ENCODE measurements around the gene ZNF512. TPM values are rescaled to one million over a fixed set of nuclear protein-coding genes. Genes with fewer than 3 reads are reported as not detected.
"Not testable (repeated sequence)": the region's sequence is repeated elsewhere in the genome, so short reads cannot be mapped to it uniquely, and the experiment has no call there.

ZNF512 gene, protein sequence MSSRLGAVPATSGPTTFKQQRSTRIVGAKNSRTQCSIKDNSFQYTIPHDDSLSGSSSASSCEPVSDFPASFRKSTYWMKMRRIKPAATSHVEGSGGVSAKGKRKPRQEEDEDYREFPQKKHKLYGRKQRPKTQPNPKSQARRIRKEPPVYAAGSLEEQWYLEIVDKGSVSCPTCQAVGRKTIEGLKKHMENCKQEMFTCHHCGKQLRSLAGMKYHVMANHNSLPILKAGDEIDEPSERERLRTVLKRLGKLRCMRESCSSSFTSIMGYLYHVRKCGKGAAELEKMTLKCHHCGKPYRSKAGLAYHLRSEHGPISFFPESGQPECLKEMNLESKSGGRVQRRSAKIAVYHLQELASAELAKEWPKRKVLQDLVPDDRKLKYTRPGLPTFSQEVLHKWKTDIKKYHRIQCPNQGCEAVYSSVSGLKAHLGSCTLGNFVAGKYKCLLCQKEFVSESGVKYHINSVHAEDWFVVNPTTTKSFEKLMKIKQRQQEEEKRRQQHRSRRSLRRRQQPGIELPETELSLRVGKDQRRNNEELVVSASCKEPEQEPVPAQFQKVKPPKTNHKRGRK
- 30.8 TPM for total RNA-seq
- long read RNA-seq, transcript ZNF512-201 (14 exons, 3,541 nt), result major isoform, 10 of 38 reads
- long read RNA-seq, transcript ZNF512-208 (13 exons, 3,543 nt), result minor isoform, 9 of 38 reads
- long read RNA-seq, partial matches to known transcripts, result 12 of 38 reads
- long read RNA-seq, other reads (novel, unspliced or antisense), result 5 of 38 reads

DNA sequence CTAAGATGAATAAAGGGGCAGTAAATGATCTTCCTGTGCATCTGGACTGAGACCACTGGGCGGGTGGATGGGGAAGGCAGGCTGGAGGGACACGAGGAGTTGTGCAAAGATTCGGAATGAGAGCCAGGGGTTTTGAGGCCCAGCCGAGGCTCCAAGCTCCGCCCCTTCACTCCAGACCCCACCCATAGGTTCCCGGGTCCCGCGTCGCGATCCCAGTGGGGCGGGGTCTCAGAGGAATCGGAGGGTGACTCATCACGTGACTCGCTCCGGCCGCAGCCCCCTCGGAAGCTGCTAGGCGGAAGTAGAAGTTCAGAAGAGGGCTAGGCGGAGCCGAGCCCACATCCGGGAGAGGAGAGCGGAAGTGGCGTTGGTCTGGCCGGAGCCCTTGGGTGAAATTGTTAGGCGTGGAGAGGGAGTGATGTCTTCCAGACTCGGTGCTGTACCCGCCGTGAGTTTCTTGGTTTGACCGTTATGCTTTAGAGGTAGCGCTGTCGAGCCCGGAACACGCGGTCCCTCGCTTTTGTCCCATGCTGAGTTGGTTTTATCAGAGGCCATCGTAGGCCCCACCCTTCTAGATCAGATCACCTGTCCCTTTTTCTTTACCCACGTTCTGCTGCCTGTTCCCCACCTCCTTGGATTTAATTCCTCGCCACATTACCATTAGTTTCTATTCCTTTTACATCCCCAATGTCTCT lies at the start of gene ZNF512:
Gene ZNF512 (plus strand): TSS at position 348 of the 695 bp plus-strand sequence. CDS start 71 bp downstream, at position 419.
- DNase-seq (peak; percentile 95), ATAC-seq (peak; percentile 98)
- peak within 1 kb of the TSS; percentile 77 for H3K27ac ChIP-seq
- H3K9me3 ChIP-seq, result no peaks in the 10 kb centered on the region
- no peaks in the 10 kb centered on the region for H3K36me3 ChIP-seq
- TF ChIP-seq CTCF (IDR thresholded peaks at IDR 0.05), result no peak
- intact Hi-C loops (cut with DNase I), result no loop called here
- no peaks in the 10 kb centered on the region for H3K27me3 ChIP-seq
- peaks cover 15% of the 10 kb centered on the region for H3K4me1 ChIP-seq
- H3K4me3 ChIP-seq, result peak within 1 kb of the TSS; percentile 81

DNA sequence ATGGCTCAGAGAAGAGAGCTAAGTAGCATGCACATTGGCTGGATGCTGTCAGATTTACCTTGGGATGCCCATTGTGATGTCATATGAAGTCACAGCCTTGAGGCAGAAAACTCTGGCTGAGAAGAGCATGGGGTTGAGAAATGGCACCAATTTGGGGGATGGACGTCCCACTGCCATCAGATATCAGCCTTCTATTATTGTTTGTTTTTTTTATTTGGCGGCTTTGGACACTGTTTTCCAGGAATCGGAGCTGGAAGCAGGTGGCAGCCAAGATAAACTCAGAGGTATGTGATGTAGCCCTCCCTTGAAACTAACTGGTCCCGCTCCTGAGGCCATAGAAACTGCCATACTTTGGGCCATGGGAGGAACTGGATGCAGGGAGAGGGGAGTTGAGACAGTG lies 45.6 kb upstream of the ZNF512 start:
- Histone ChIP-seq H3K36me3 (no peaks in the 10 kb centered on the region), H3K27me3 (no peaks in the 10 kb centered on the region), H3K4me3 (no peak overlapping the region), H3K4me1 (no peaks in the 10 kb centered on the region), H3K9me3 (no peaks in the 10 kb centered on the region), H3K27ac (no peak overlapping the region)
- TF ChIP-seq CTCF (IDR thresholded peaks at IDR 0.05), result no peak
- DNase-seq, result no peak
- intact Hi-C loops (cut with DNase I), result no loop called here
- ATAC-seq, result no peak

DNA sequence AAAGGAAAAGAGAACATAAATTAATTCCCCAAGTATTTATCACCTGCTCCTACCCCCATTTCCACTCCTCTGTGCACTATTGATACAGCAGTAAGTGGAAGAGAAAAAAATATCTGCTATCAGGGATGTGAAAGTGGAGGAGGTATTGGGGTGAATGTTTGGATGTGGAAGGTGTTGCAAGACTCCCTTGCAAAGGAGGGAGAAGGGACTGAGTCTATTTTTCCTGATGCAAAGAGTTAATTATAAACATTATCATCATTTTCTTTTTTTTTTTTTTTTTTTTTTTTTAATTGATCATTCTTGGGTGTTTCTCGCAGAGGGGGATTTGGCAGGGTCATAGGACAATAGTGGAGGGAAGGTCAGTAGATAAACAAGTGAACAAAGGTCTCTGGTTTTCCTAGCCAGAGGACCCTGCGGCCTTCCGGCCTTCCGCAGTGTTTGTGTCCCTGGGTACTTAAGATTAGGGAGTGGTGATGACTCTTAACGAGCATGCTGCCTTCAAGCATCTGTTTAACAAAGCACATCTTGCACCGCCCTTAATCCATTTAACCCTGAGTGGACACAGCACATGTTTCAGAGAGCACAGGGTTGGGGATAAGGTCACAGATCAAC lies 43.9 kb upstream of the ZNF512 start:
- ATAC-seq; H3K4me3 ChIP-seq; DNase-seq; H3K27me3 ChIP-seq; H3K36me3 ChIP-seq; H3K27ac ChIP-seq; intact Hi-C loops (cut with DNase I); H3K4me1 ChIP-seq; H3K9me3 ChIP-seq: not testable (repeated sequence)

DNA sequence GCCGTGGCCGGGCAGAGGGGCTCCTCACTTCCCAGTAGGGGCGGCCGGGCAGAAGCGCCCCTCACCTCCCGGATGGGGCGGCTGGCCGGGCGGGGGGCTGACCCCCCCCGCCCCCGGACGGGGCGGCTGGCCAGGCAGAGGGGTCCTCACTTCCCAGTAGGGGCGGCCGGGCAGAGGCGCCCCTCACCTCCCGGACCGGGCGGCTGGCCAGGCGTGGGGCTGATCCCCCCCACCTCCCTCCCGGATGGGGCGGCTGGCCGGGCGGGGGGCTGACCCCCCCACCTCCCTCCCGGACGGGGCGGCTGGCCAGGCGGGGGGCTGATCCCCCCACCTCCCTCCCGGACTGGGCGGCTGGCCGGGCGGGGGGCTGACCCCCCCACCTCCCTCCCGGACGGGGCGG lies 43.2 kb upstream of the ZNF512 start:
- H3K4me1 ChIP-seq, result not testable (repeated sequence)

GRCh38 chr2:27544143-27544821 lies 38.6 kb upstream of the ZNF512 start:
- no peaks in the 10 kb centered on the region for H3K4me1 ChIP-seq
- ATAC-seq, result no peak
- TF ChIP-seq CTCF (IDR thresholded peaks at IDR 0.05), result no peak
- H3K27me3 ChIP-seq, result no peaks in the 10 kb centered on the region
- no peak overlapping the region for H3K27ac ChIP-seq
- no peak overlapping the region for H3K4me3 ChIP-seq
- no peaks in the 10 kb centered on the region for H3K9me3 ChIP-seq
- intact Hi-C loops (cut with DNase I), result no loop called here
- no peaks in the 10 kb centered on the region for H3K36me3 ChIP-seq
- no peak for DNase-seq

More for the DNA sequence above, 43.2 kb upstream of the ZNF512 start:
- intact Hi-C loops (cut with DNase I); H3K27ac ChIP-seq; H3K9me3 ChIP-seq; DNase-seq; ATAC-seq; H3K4me3 ChIP-seq; H3K27me3 ChIP-seq; H3K36me3 ChIP-seq: not testable (repeated sequence)
